ENCODE data around the gene PEF1.

- no peak for TF ChIP-seq CTCF (conservative IDR thresholded peaks at IDR 0.05; ENCODE audit: low read depth, low read length)
- TF ChIP-seq EZH2 (IDR thresholded peaks at IDR 0.05; ENCODE audit: low read length, unreplicated experiment), result no peak
Observed at GRCh38 chr1:31643976-31644559, 608 bp downstream of the PEF1 start.
